ENCODE results near the gene AUTS2. TPM values are rescaled to one million over a fixed set of nuclear protein-coding genes. Genes with fewer than 3 reads are reported as not detected.

The AUTS2 gene
- polyA plus RNA-seq, 1 donor (not counting 4 experiments of a cell fraction or from before 2014, with no cell fraction given), result 4.7 TPM

DNA sequence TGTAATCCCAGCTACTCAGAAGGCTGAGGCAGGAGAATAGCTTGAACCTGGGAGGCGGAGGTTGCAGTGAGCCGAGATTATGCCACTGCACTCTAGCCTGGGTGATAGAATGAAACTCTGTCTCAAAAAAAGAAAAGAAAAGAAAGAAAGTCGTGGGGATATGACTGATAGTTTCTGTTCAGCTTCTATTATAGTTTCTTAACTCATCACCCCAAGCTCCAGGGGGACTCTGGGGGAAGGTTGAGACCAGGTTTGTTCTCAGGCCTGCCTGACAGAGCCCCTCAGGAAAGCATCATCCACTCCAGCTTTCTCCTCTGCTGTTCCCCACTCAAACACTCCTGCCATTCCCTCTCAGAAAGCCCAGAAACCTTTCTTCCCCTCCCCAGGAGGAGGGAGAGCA lies 991.3 kb downstream of the AUTS2 start:
- no peak overlapping the region for H3K4me3 ChIP-seq (ENCODE audit: control insufficient read depth in 2 of 3, extremely low read depth in 1 of 3, insufficient read depth in 2 of 3, low read depth in 1 of 3, low read length in 3 of 3)
- H3K9me1 ChIP-seq (ENCODE audit: control insufficient read depth, extremely low read depth, insufficient read depth, low read length), result no peaks in the 10 kb centered on the region
- H3K36me3 ChIP-seq (ENCODE audit: control insufficient read depth in 2 of 2, extremely low read depth in 1 of 2, insufficient read depth in 2 of 2, low read length in 2 of 2), result no peaks in the 10 kb centered on the region
- H3K9ac ChIP-seq (ENCODE audit: control insufficient read depth, extremely low read depth, insufficient read depth, low read length), result no peak overlapping the region
- no peak overlapping the region for H3K4me2 ChIP-seq (ENCODE audit: control insufficient read depth, extremely low read depth, insufficient read depth, low read depth, low read length)
- H3K4me1 ChIP-seq (ENCODE audit: control insufficient read depth, extremely low read depth, insufficient read depth, low read length), result peaks cover 3% of the 10 kb centered on the region
- no peak for DNase-seq (ENCODE audit: low read depth, low spot score)
- H3K9me3 ChIP-seq (ENCODE audit: control insufficient read depth, low read depth, low read length), result no peaks in the 10 kb centered on the region
- no peak overlapping the region for H2AFZ ChIP-seq (ENCODE audit: control insufficient read depth, low read length)
- dilution Hi-C loops (cut with MboI; ENCODE audit: extremely low pct_ligation_motif_present, low sequenced_read_pairs), result no loop called here
- H3K79me2 ChIP-seq (ENCODE audit: control insufficient read depth, insufficient read depth, low read length), result no peaks in the 10 kb centered on the region
- FAIRE-seq, result no peak
- no peaks in the 10 kb centered on the region for H3K27me3 ChIP-seq (ENCODE audit: control insufficient read depth, extremely low read depth, insufficient read depth, low read length)
- no peak overlapping the region for H3K27ac ChIP-seq (ENCODE audit: control insufficient read depth, insufficient read depth, low read length)
- H4K20me1 ChIP-seq (ENCODE audit: control insufficient read depth, extremely low read depth, insufficient read depth, low read length), result no peaks in the 10 kb centered on the region
- TF ChIP-seq EZH2 (IDR thresholded peaks at IDR 0.05; ENCODE audit: low read length), result no peak
- TF ChIP-seq, protein P1, sequence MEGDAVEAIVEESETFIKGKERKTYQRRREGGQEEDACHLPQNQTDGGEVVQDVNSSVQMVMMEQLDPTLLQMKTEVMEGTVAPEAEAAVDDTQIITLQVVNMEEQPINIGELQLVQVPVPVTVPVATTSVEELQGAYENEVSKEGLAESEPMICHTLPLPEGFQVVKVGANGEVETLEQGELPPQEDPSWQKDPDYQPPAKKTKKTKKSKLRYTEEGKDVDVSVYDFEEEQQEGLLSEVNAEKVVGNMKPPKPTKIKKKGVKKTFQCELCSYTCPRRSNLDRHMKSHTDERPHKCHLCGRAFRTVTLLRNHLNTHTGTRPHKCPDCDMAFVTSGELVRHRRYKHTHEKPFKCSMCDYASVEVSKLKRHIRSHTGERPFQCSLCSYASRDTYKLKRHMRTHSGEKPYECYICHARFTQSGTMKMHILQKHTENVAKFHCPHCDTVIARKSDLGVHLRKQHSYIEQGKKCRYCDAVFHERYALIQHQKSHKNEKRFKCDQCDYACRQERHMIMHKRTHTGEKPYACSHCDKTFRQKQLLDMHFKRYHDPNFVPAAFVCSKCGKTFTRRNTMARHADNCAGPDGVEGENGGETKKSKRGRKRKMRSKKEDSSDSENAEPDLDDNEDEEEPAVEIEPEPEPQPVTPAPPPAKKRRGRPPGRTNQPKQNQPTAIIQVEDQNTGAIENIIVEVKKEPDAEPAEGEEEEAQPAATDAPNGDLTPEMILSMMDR (optimal IDR thresholded peaks at IDR 0.05 in 1 of 3, IDR thresholded peaks at IDR 0.05 in 1 of 3, conservative IDR thresholded peaks at IDR 0.05 in 1 of 3; ENCODE audit: extremely low read depth in 1 of 3, insufficient read depth in 2 of 3, low read length in 3 of 3), result no peak

DNA sequence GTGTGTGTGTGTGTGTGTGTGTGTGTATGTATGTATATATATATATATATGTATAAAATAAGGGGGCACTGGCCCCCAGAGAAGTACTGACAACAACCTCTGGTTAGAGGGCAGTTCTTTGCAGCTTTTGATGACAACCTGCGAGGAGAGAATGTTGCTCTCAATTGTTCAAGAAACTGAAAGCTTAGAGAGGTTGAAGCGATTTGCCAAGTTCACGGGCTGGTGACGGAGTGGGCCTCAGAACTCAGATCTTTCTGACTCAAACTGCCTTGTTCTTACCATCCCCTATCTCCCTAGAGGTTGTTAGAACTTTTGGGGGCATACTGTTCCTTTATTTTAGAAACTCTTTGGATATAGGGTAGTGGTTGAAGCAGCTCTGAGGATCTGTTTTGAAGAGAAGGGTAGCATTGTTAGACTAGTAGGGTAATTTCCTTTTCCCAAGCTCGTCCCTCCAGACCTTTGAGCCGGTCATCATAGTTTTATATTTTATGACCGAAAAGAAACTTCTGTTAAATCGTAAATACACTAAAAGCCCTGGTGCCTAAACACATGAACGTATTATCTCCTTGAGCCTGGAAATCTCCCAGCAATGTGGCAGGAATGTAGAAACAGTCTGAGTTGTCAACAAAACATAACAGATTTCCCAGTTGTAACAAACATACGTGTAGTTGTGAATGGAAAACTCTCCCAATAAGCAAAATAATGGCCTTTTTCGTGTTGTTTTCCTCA lies 992.0 kb downstream of the AUTS2 start:
- Histone ChIP-seq H2AFZ (ENCODE audit: control insufficient read depth, low read length) (no peak overlapping the region), H3K36me3 (ENCODE audit: control insufficient read depth in 2 of 2, extremely low read depth in 1 of 2, insufficient read depth in 2 of 2, low read length in 2 of 2) (no peaks in the 10 kb centered on the region), H3K4me1 (ENCODE audit: control insufficient read depth, extremely low read depth, insufficient read depth, low read length) (peaks cover 2% of the 10 kb centered on the region), H3K27ac (ENCODE audit: control insufficient read depth, insufficient read depth, low read length) (no peak overlapping the region), H4K20me1 (ENCODE audit: control insufficient read depth, extremely low read depth, insufficient read depth, low read length) (no peaks in the 10 kb centered on the region), H3K9ac (ENCODE audit: control insufficient read depth, extremely low read depth, insufficient read depth, low read length) (no peak overlapping the region), H3K9me1 (ENCODE audit: control insufficient read depth, extremely low read depth, insufficient read depth, low read length) (no peaks in the 10 kb centered on the region), H3K27me3 (ENCODE audit: control insufficient read depth, extremely low read depth, insufficient read depth, low read length) (no peaks in the 10 kb centered on the region), H3K4me3 (ENCODE audit: control insufficient read depth in 2 of 3, extremely low read depth in 1 of 3, insufficient read depth in 2 of 3, low read depth in 1 of 3, low read length in 3 of 3) (no peak overlapping the region), H3K79me2 (ENCODE audit: control insufficient read depth, insufficient read depth, low read length) (no peaks in the 10 kb centered on the region), H3K4me2 (ENCODE audit: control insufficient read depth, extremely low read depth, insufficient read depth, low read depth, low read length) (no peak overlapping the region), H3K9me3 (ENCODE audit: control insufficient read depth, low read depth, low read length) (no peaks in the 10 kb centered on the region)
- DNase-seq (ENCODE audit: low read depth, low spot score) (no peak), FAIRE-seq (no peak)
- TF ChIP-seq, protein P1 (optimal IDR thresholded peaks at IDR 0.05 in 1 of 3, IDR thresholded peaks at IDR 0.05 in 1 of 3, conservative IDR thresholded peaks at IDR 0.05 in 1 of 3; ENCODE audit: extremely low read depth in 1 of 3, insufficient read depth in 2 of 3, low read length in 3 of 3), result no peak
- no peak for TF ChIP-seq EZH2 (IDR thresholded peaks at IDR 0.05; ENCODE audit: low read length)
- dilution Hi-C loops (cut with MboI; ENCODE audit: extremely low pct_ligation_motif_present, low sequenced_read_pairs), result no loop called here
